Measurements from ENCODE around the gene LCN6. TPM values are rescaled to one million over a fixed set of nuclear protein-coding genes. Genes with fewer than 3 reads are reported as not detected.
A peak's percentile ranks its signal among the peaks of the same experiment; 100 is the strongest.

Gene LCN6
- total and polyA plus RNA-seq, 9 of the 15 experiments (the other 6 are each of a cell fraction or from before 2014, with no cell fraction given): 0.10 to 0.45 (median 0.37) TPM; not detected in 5

GRCh38 chr9:136726118-136726517 lies 22.2 kb downstream of the LCN6 start (continued):
- TF ChIP-seq ZNF3 (CRISPR knock-in tag; IDR thresholded peaks at IDR 0.05) (no peak), ZBTB1 (CRISPR knock-in tag; IDR thresholded peaks at IDR 0.05; ENCODE audit: borderline replicate concordance, low read depth) (no peak), CBX2 (IDR thresholded peaks at IDR 0.05; ENCODE audit: insufficient read depth, low read length, poor library complexity, severe bottlenecking) (no peak), GTF3C2 (IDR thresholded peaks at IDR 0.05; ENCODE audit: borderline replicate concordance, extremely low read depth, insufficient read length) (no peak), USF1 (CRISPR knock-in tag; IDR thresholded peaks at IDR 0.05) (0 out of 2 replicates have a peak, but pooled peaks have one; percentile 29), KAT2B (IDR thresholded peaks at IDR 0.05; ENCODE audit: low read depth, low read length) (no peak), LEF1 (IDR thresholded peaks at IDR 0.05) (no peak), L3MBTL2 (IDR thresholded peaks at IDR 0.05) (no peak), MCM7 (IDR thresholded peaks at IDR 0.05) (no peak), MNT (conservative IDR thresholded peaks at IDR 0.05) (no peak), ETS1 (conservative IDR thresholded peaks at IDR 0.05; ENCODE audit: control insufficient read depth, low read depth, low read length) (0 out of 2 replicates have a peak, but pooled peaks have one; percentile 40), PHB (CRISPR knock-in tag; IDR thresholded peaks at IDR 0.05) (no peak), ZNF717 (CRISPR knock-in tag; IDR thresholded peaks at IDR 0.05) (no peak), SRSF9 (IDR thresholded peaks at IDR 0.05; ENCODE audit: borderline replicate concordance, low read depth, low read length) (no peak), ZNF644 (tag; IDR thresholded peaks at IDR 0.05; ENCODE audit: low read depth) (no peak), GTF2E2 (tag; IDR thresholded peaks at IDR 0.05) (no peak), KHSRP (IDR thresholded peaks at IDR 0.05) (no peak)
- TF ChIP-seq, protein P1, sequence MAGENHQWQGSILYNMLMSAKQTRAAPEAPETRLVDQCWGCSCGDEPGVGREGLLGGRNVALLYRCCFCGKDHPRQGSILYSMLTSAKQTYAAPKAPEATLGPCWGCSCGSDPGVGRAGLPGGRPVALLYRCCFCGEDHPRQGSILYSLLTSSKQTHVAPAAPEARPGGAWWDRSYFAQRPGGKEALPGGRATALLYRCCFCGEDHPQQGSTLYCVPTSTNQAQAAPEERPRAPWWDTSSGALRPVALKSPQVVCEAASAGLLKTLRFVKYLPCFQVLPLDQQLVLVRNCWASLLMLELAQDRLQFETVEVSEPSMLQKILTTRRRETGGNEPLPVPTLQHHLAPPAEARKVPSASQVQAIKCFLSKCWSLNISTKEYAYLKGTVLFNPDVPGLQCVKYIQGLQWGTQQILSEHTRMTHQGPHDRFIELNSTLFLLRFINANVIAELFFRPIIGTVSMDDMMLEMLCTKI (IDR thresholded peaks at IDR 0.05; ENCODE audit: partially characterized antibody): no peak

Data from K562 (cell line).